Naive thymus-derived CD4-positive, alpha-beta T cell (primary cell): ENCODE measurements around the gene FGD4. TPM values are rescaled to one million over a fixed set of nuclear protein-coding genes. Genes with fewer than 3 reads are reported as not detected.

Experiments
- ATAC-seq: fragments of 150-1000 bp; cut with Tn5 transposase; 2 replicates; pipeline ENCODE4 v1.10.0; 2021; ENCODE audit warnings: mild to moderate bottlenecking, moderate library complexity
- CTCF ChIA-PET: fragments of 350-600 bp; sonication (Branson Sonifier 250); formaldehyde crosslinking; loops from one replicate; lab custom pipeline; 2021; ENCODE audit warnings: antibody characterized with exemption; lab: Charles Lee
- POLR2A ChIA-PET: fragments of 350-600 bp; sonication (Branson Sonifier 250); formaldehyde crosslinking; loops from one replicate; lab custom pipeline; 2021; ENCODE audit warnings: antibody characterized with exemption, inconsistent platforms; lab: Charles Lee
- DNase-seq, 9 donors: peaks; one replicate each; pipeline versions ENCODE4 v3.0.0 to v3.0.0-alpha.2; 2020 to 2022; ENCODE audit warnings: mixed read lengths in 1 of 9
- H3K27ac ChIP-seq: one replicate; pipeline ENCODE4 v1.7.0; 2013; ENCODE audit warnings: mild to moderate bottlenecking, low read depth, low read length, moderate library complexity
- H3K27me3 ChIP-seq, 2 donors: one replicate each; pipeline ENCODE4 v1.7.0; 2013; ENCODE audit warnings: low read length in 2 of 2, mild to moderate bottlenecking in 2 of 2, moderate library complexity in 2 of 2; ENCODE audit not compliant: control insufficient read depth in 2 of 2, insufficient read depth in 2 of 2
- H3K36me3 ChIP-seq, 3 experiments: 1 replicate in 2 of 3; 2 replicates in 1 of 3; pipeline ENCODE4 v1.7.0; 2013; ENCODE audit warnings: low read length in 3 of 3, mild to moderate bottlenecking in 3 of 3, moderate library complexity in 1 of 3; ENCODE audit not compliant: insufficient read depth in 3 of 3, control insufficient read depth in 2 of 3
- H3K4me1 ChIP-seq, 2 donors: one replicate each; pipeline ENCODE4 v1.7.0; 2013; ENCODE audit warnings: low read length in 2 of 2, mild to moderate bottlenecking in 2 of 2, moderate library complexity in 1 of 2; ENCODE audit not compliant: control insufficient read depth in 2 of 2, insufficient read depth in 2 of 2
- H3K4me3 ChIP-seq: 2 replicates; pipeline ENCODE4 v1.7.0; 2013; ENCODE audit warnings: mild to moderate bottlenecking, low read length
- H3K9me3 ChIP-seq, 3 experiments: 1 replicate in 2 of 3; 2 replicates in 1 of 3; pipeline ENCODE4 v1.7.0; 2013; ENCODE audit warnings: low read length in 3 of 3; ENCODE audit not compliant: control insufficient read depth in 2 of 3
- H3K27ac Mint-ChIP-seq, 9 donors: one replicate each; pipeline ENCODE4 v1.8.0; 2020 to 2022; ENCODE audit warnings: mixed read lengths in 9 of 9, mild to moderate bottlenecking in 8 of 9, moderate library complexity in 5 of 9, inconsistent platforms in 2 of 9
- H3K27me3 Mint-ChIP-seq, 5 donors: one replicate each; pipeline ENCODE4 v1.8.0; 2021 to 2022; ENCODE audit warnings: mixed read lengths in 5 of 5, mild to moderate bottlenecking in 1 of 5
- H3K36me3 Mint-ChIP-seq, 5 donors: one replicate each; pipeline ENCODE4 v1.8.0; 2020 to 2022; ENCODE audit warnings: mixed read lengths in 5 of 5, mild to moderate bottlenecking in 3 of 5, inconsistent platforms in 1 of 5
- H3K4me1 Mint-ChIP-seq, 7 donors: one replicate each; pipeline ENCODE4 v1.8.0; 2020 to 2022; ENCODE audit warnings: mixed read lengths in 7 of 7, mild to moderate bottlenecking in 3 of 7, inconsistent platforms in 1 of 7
- H3K4me3 Mint-ChIP-seq, 10 donors: one replicate each; pipeline ENCODE4 v1.8.0; 2020 to 2022; ENCODE audit warnings: mild to moderate bottlenecking in 10 of 10, mixed read lengths in 10 of 10, moderate library complexity in 6 of 10, inconsistent platforms in 2 of 10
- H3K9me3 Mint-ChIP-seq, 11 donors: one replicate each; pipeline ENCODE4 v1.8.0; 2020 to 2022; ENCODE audit warnings: mixed read lengths in 11 of 11, mild to moderate bottlenecking in 4 of 11, inconsistent platforms in 1 of 11, moderate library complexity in 1 of 11
- intact Hi-C, 2 donors: fragments of 100-400 bp; cut with micrococcal nuclease; formaldehyde crosslinking; loops; one replicate each; pipeline ENCODE4 v1.15.1; 2023
- polyA plus RNA-seq, 2 donors: library from polyadenylated mRNA; unstranded; fragments of 300-500 nt; fragmentation: Illumina TruSeq; gene quantifications; one replicate each; pipeline ENCODE4 v1.2.3, GENCODE V29; 2021
- total RNA-seq, 6 experiments: library from RNA in 5 of 6; stranded (reverse) in 5 of 6; gene quantifications; 1 replicate in 5 of 6; 2 replicates in 1 of 6; pipeline ENCODE4 v1.2.3 and lab custom pipeline; 2021 to 2026

Gene FGD4
- total and polyA plus RNA-seq, 7 experiments from 2014 or later = 0.12 to 13.7 (median 0.50) TPM; not detected in 1

- Histone ChIP-seq H3K4me1 (no peaks in the 10 kb centered on the region), H3K36me3 (no peaks in the 10 kb centered on the region), H3K9me3 (no peaks in the 10 kb centered on the region), H3K4me3 (no peak overlapping the region), H3K27me3 (no peaks in the 10 kb centered on the region), H3K27ac (no peak overlapping the region)
- DNase-seq (no peak), ATAC-seq (no peak)
- Mint-ChIP-seq H3K27me3 (no peaks in the 10 kb centered on the region), H3K27ac (no peak overlapping the region), H3K4me1 (peaks cover 0 to 6% (median 0%) of the 10 kb centered on the region in 7 donors), H3K4me3 (no peak overlapping the region), H3K9me3 (no peaks in the 10 kb centered on the region), H3K36me3 (no peaks in the 10 kb centered on the region)
- POLR2A ChIA-PET = no interaction called here
- intact Hi-C loops = no loop called here
- CTCF ChIA-PET = no interaction called here
Measured at GRCh38 chr12:32596030-32596429, 196.7 kb downstream of the FGD4 start.

GRCh38 chr12:32598688-32599087, 199.3 kb downstream of the FGD4 start:
- intact Hi-C loops = no loop called here
- no peak overlapping the region for H3K4me3 ChIP-seq
- no peaks in the 10 kb centered on the region for H3K9me3 ChIP-seq
- DNase-seq (no peak), ATAC-seq (no peak)
- H3K36me3 ChIP-seq = no peaks in the 10 kb centered on the region
- no peaks in the 10 kb centered on the region for H3K27me3 ChIP-seq
- H3K36me3 Mint-ChIP-seq = no peaks in the 10 kb centered on the region
- H3K4me1 ChIP-seq = no peaks in the 10 kb centered on the region
- H3K9me3 Mint-ChIP-seq = no peaks in the 10 kb centered on the region
- no peak overlapping the region for H3K4me3 Mint-ChIP-seq
- no peaks in the 10 kb centered on the region for H3K27me3 Mint-ChIP-seq
- no peak overlapping the region for H3K27ac ChIP-seq
- ChIA-PET POLR2A (no interaction called here), CTCF (no interaction called here)
- H3K4me1 Mint-ChIP-seq = peaks cover 0 to 10% (median 0%) of the 10 kb centered on the region in 7 donors
- no peak overlapping the region for H3K27ac Mint-ChIP-seq

GRCh38 chr12:32600681-32601080, 201.3 kb downstream of the FGD4 start:
- H3K9me3 Mint-ChIP-seq = no peaks in the 10 kb centered on the region
- Histone ChIP-seq H3K27ac (no peak overlapping the region), H3K4me1 (no peaks in the 10 kb centered on the region), H3K4me3 (no peak overlapping the region), H3K36me3 (no peaks in the 10 kb centered on the region), H3K27me3 (no peaks in the 10 kb centered on the region), H3K9me3 (no peaks in the 10 kb centered on the region)
- CTCF ChIA-PET = no interaction called here
- H3K4me3 Mint-ChIP-seq = no peak overlapping the region
- ATAC-seq (no peak), DNase-seq (no peak)
- intact Hi-C loops = loop anchor here in 1 of 2 donors (5.0 to 10.0 kb wide), 3 partner anchors 43 to 1424 kb away; partner anchors contain the start of genes ALG10 and DNM1L
- H3K27me3 Mint-ChIP-seq = no peaks in the 10 kb centered on the region
- H3K4me1 Mint-ChIP-seq = peaks cover 0 to 26% (median 0%) of the 10 kb centered on the region in 7 donors
- POLR2A ChIA-PET = no interaction called here
- peaks cover 0 to 5% (median 0%) of the 10 kb centered on the region in 5 donors for H3K36me3 Mint-ChIP-seq
- H3K27ac Mint-ChIP-seq = no peak overlapping the region

GRCh38 chr12:32603071-32603470, 203.7 kb downstream of the FGD4 start:
- no peaks in the 10 kb centered on the region for H3K4me1 ChIP-seq
- POLR2A ChIA-PET = no interaction called here
- H3K4me3 ChIP-seq = no peak overlapping the region
- ATAC-seq (no peak), DNase-seq (no peak)
- Mint-ChIP-seq H3K4me3 (no peak overlapping the region), H3K4me1 (peaks cover 0 to 27% (median 0%) of the 10 kb centered on the region in 7 donors), H3K9me3 (no peaks in the 10 kb centered on the region), H3K36me3 (peaks cover 0 to 5% (median 0%) of the 10 kb centered on the region in 5 donors), H3K27ac (no peak overlapping the region), H3K27me3 (no peaks in the 10 kb centered on the region)
- no peaks in the 10 kb centered on the region for H3K27me3 ChIP-seq
- no peaks in the 10 kb centered on the region for H3K9me3 ChIP-seq
- intact Hi-C loops = loop anchor here in 1 of 2 donors (5.0 to 10.0 kb wide), 3 partner anchors 46 to 1422 kb away; partner anchors contain the start of genes ALG10 and DNM1L
- no peaks in the 10 kb centered on the region for H3K36me3 ChIP-seq
- CTCF ChIA-PET = interaction anchor here (0.6 kb wide), 1 partner anchor 241 kb away, joined by 3 read pairs; no protein-coding TSS in a partner anchor
- H3K27ac ChIP-seq = no peak overlapping the region

GRCh38 chr12:32603858-32604257, 204.5 kb downstream of the FGD4 start:
- peaks cover 0 to 27% (median 0%) of the 10 kb centered on the region in 7 donors for H3K4me1 Mint-ChIP-seq
- no peak overlapping the region for H3K4me3 ChIP-seq
- no peak for ATAC-seq
- H3K9me3 ChIP-seq = no peaks in the 10 kb centered on the region
- no peak overlapping the region for H3K27ac ChIP-seq
- ChIA-PET POLR2A (no interaction called here), CTCF (no interaction called here)
- H3K4me3 Mint-ChIP-seq = peak overlapping the region in 1 of 10 donors; percentile 57
- peaks cover 0 to 5% (median 0%) of the 10 kb centered on the region in 5 donors for H3K36me3 Mint-ChIP-seq
- no peaks in the 10 kb centered on the region for H3K4me1 ChIP-seq
- DNase-seq = peak in 1 of 9 donors; percentile 57
- no peaks in the 10 kb centered on the region for H3K9me3 Mint-ChIP-seq
- H3K27me3 Mint-ChIP-seq = no peaks in the 10 kb centered on the region
- no peaks in the 10 kb centered on the region for H3K27me3 ChIP-seq
- intact Hi-C loops = loop anchor here in 1 of 2 donors (1.0 to 10.0 kb wide), 5 partner anchors 15 to 1421 kb away; partner anchors contain the start of genes ALG10 and DNM1L
- no peaks in the 10 kb centered on the region for H3K36me3 ChIP-seq
- peak overlapping the region in 1 of 9 donors; percentile 83 for H3K27ac Mint-ChIP-seq

- DNase-seq = no peak
- no peaks in the 10 kb centered on the region for H3K27me3 ChIP-seq
- no peak for ATAC-seq
- Mint-ChIP-seq H3K27me3 (peaks cover 0 to 5% (median 3%) of the 10 kb centered on the region in 5 donors), H3K4me3 (peak overlapping the region in 1 of 10 donors; percentile 57), H3K9me3 (peaks cover 0 to 3% (median 0%) of the 10 kb centered on the region in 11 donors), H3K36me3 (peaks cover 0 to 9% (median 0%) of the 10 kb centered on the region in 5 donors), H3K27ac (peak overlapping the region in 1 of 9 donors; percentile 83), H3K4me1 (peaks cover 0 to 27% (median 0%) of the 10 kb centered on the region in 7 donors)
- no peak overlapping the region for H3K27ac ChIP-seq
- H3K9me3 ChIP-seq = no peaks in the 10 kb centered on the region
- H3K36me3 ChIP-seq = no peaks in the 10 kb centered on the region
- ChIA-PET CTCF (no interaction called here), POLR2A (no interaction called here)
- H3K4me3 ChIP-seq = no peak overlapping the region
- no peaks in the 10 kb centered on the region for H3K4me1 ChIP-seq
- intact Hi-C loops = loop anchor here in 1 of 2 donors (1.0 to 10.0 kb wide), 5 partner anchors 15 to 1420 kb away; partner anchors contain the start of genes ALG10 and DNM1L
Measured at GRCh38 chr12:32604565-32604964, 205.2 kb downstream of the FGD4 start.
